Transverse colon (tissue), 4 donors: ENCODE results near the gene RILPL2.

Source experiments
- EP300 ChIP-seq: sonication (generic); formaldehyde crosslinking; IDR thresholded peaks from one replicate; pipeline ENCODE4 v1.6.1; 2017; ENCODE audit warnings: antibody characterized with exemption, low read depth
- POLR2A ChIP-seq: fragments of 450-650 bp; IDR thresholded peaks from one replicate; pipeline ENCODE4 v1.6.1; 2016; ENCODE audit warnings: antibody characterized with exemption, mild to moderate bottlenecking, moderate library complexity
- POLR2AphosphoS5 ChIP-seq, 3 donors: sonication (generic); formaldehyde crosslinking; IDR thresholded peaks; one replicate each; pipeline ENCODE4 v1.6.1; 2016; ENCODE audit warnings: antibody characterized with exemption in 3 of 3
- TF ChIP-seq, protein P1 (sequence below), 5 experiments: fragments of 200-600 bp in 3 of 5; fragments of 450-650 bp in 2 of 5; sonication (generic) in 3 of 5; IDR thresholded peaks; 1 replicate in 2 of 5; 2 replicates in 3 of 5; pipeline ENCODE4 v1.5.1; 2016 to 2017; ENCODE audit warnings: antibody characterized with exemption in 5 of 5, inconsistent platforms in 3 of 5, mild to moderate bottlenecking in 2 of 5, moderate library complexity in 1 of 5

DNA sequence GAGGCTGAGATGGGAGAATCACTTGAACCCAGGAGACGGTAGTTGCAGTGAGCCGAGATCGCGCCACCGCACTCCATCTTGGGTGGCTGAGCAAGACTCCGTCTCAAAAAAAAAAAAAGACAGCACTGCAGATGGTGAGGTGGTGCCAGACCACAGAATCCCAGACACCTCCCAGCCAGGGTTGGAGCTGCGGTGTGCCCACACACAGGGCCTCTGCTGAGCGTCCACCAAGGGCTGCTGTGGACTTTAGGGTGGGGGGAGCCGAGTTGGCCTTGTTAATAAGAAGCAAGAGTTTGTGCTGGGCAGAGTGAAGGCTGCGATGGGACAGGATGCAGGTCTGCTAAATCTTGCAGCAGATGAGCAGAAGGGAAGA, 38.3 kb downstream of the RILPL2 start:
- TF ChIP-seq, protein P1, sequence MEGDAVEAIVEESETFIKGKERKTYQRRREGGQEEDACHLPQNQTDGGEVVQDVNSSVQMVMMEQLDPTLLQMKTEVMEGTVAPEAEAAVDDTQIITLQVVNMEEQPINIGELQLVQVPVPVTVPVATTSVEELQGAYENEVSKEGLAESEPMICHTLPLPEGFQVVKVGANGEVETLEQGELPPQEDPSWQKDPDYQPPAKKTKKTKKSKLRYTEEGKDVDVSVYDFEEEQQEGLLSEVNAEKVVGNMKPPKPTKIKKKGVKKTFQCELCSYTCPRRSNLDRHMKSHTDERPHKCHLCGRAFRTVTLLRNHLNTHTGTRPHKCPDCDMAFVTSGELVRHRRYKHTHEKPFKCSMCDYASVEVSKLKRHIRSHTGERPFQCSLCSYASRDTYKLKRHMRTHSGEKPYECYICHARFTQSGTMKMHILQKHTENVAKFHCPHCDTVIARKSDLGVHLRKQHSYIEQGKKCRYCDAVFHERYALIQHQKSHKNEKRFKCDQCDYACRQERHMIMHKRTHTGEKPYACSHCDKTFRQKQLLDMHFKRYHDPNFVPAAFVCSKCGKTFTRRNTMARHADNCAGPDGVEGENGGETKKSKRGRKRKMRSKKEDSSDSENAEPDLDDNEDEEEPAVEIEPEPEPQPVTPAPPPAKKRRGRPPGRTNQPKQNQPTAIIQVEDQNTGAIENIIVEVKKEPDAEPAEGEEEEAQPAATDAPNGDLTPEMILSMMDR (IDR thresholded peaks at IDR 0.05), result no peak
- no peak for TF ChIP-seq POLR2A
- TF ChIP-seq EP300, result no peak
- TF ChIP-seq POLR2AphosphoS5 (IDR thresholded peaks at IDR 0.05), result no peak
